Stomach (tissue), 9 donors: ENCODE results near the gene CCDC146. TPM values are rescaled to one million over a fixed set of nuclear protein-coding genes. Genes with fewer than 3 reads are reported as not detected.

Experiments
- DNase-seq, 2 donors: peaks; one replicate each; pipeline versions ENCODE4 v3.0.0 to v3.0.0-alpha.2; 2013 to 2019
- H3K27ac ChIP-seq, 5 donors: fragments of 200-600 bp in 4 of 5; sonication (generic) in 4 of 5; one replicate each; pipeline ENCODE4 v1.5.1; 2013 to 2019; ENCODE audit warnings: mild to moderate bottlenecking in 1 of 5, moderate library complexity in 1 of 5
- H3K27me3 ChIP-seq, 3 donors: fragments of 200-600 bp; sonication (generic); one replicate each; pipeline ENCODE4 v1.5.1; 2017 to 2019; ENCODE audit warnings: mixed run types in 1 of 3
- H3K36me3 ChIP-seq, 4 donors: fragments of 200-600 bp; sonication (generic); 1 replicate in 3 of 4; 2 replicates in 1 of 4; pipeline ENCODE4 v1.5.1; 2016 to 2019
- H3K4me1 ChIP-seq, 4 donors: fragments of 200-600 bp; sonication (generic); one replicate each; pipeline ENCODE4 v1.5.1; 2016 to 2019
- H3K4me3 ChIP-seq, 4 donors: fragments of 200-600 bp; sonication (generic) in 3 of 4; one replicate each; pipeline ENCODE4 v1.5.1; 2016 to 2019; ENCODE audit warnings: mild to moderate bottlenecking in 1 of 4
- H3K9me3 ChIP-seq, 4 donors: fragments of 200-600 bp; sonication (generic); one replicate each; pipeline ENCODE4 v1.5.1; 2016 to 2019
- EP300 ChIP-seq: sonication (generic); formaldehyde crosslinking; IDR thresholded peaks from one replicate; pipeline ENCODE4 v1.6.1; 2017; ENCODE audit warnings: antibody characterized with exemption
- POLR2A ChIP-seq, 4 donors: fragments of 450-650 bp; IDR thresholded peaks; one replicate each; pipeline ENCODE4 v1.6.1; 2016; ENCODE audit warnings: antibody characterized with exemption in 4 of 4, control low read depth in 2 of 4, mild to moderate bottlenecking in 1 of 4, moderate library complexity in 1 of 4
- POLR2AphosphoS5 ChIP-seq, 3 donors: sonication (generic); formaldehyde crosslinking; IDR thresholded peaks; one replicate each; pipeline ENCODE4 v1.6.1; 2016; ENCODE audit warnings: antibody characterized with exemption in 3 of 3
- WGBS, 5 donors: extraction: QIAGEN DNeasy Blood & Tissue Kit in 3 of 5; methylation state at CpG; one replicate each; pipeline versions ENCODE4 v1.1.5 to v1.1.7; 2013 to 2018; 5-methylcytosine and 5-hydroxymethylcytosine counted together
- intact Hi-C: fragments of 100-400 bp; cut with DNase I; formaldehyde crosslinking; loops from one replicate; pipeline ENCODE4 v1.15.1; 2023; ENCODE audit warnings: low total_unique reads
- polyA plus RNA-seq, 3 donors: library from polyadenylated mRNA; stranded (reverse); fragments of 200-250 nt; gene quantifications; one replicate each; pipeline ENCODE4 v1.2.3, GENCODE V29; 2013
- total RNA-seq, 5 donors: library from RNA; depleted of rRNA; stranded (reverse); fragments of >200 nt; gene quantifications; one replicate each; pipeline versions ENCODE4 v1.1.0 to v1.2.3, GENCODE V29; 2014 to 2016
- TF ChIP-seq, protein P1 (sequence below), 7 experiments: fragments of 450-650 bp in 4 of 7; fragments of 200-600 bp in 3 of 7; sonication (generic) in 3 of 7; IDR thresholded peaks; one replicate each; pipeline ENCODE4 v1.5.1; 2016 to 2019; ENCODE audit warnings: antibody characterized with exemption in 7 of 7, control low read depth in 2 of 7, mild to moderate bottlenecking in 1 of 7
- donor health status: healthy with polysubstance abuse.
- donor health status: Bipolar disorder and iron deficiency.
- donor health status: healthy.

Gene CCDC146
- total and polyA plus RNA-seq, 8 donors: 1.3 to 193 (median 26.5) TPM

DNA sequence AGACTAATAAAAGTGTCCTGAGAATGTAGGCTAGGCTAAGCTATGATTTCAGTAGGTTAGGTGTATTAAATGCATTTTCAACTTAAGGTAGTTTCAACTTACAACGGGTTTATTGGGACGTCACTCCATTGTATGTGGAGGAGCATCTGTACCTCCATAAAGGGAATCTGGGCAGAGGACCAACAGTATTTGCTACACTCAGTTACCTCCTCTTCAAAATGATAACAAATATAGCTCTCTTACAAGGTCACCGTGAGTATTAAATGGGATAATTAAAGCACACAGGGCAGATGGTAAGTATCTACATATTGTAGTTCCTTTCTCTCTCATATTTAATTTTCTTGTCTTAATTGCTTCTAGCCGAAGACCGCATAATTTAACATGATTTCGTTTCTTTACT, 136.2 kb downstream of the CCDC146 start:
- Histone ChIP-seq H3K4me1 (no peaks in the 10 kb centered on the region), H3K9me3 (no peaks in the 10 kb centered on the region), H3K27me3 (no peaks in the 10 kb centered on the region), H3K36me3 (peaks cover 0 to 23% (median 2%) of the 10 kb centered on the region in 4 donors), H3K27ac (no peak overlapping the region), H3K4me3 (no peak overlapping the region)
- intact Hi-C loops: no loop called here
- DNase-seq: no peak
- TF ChIP-seq, protein P1, sequence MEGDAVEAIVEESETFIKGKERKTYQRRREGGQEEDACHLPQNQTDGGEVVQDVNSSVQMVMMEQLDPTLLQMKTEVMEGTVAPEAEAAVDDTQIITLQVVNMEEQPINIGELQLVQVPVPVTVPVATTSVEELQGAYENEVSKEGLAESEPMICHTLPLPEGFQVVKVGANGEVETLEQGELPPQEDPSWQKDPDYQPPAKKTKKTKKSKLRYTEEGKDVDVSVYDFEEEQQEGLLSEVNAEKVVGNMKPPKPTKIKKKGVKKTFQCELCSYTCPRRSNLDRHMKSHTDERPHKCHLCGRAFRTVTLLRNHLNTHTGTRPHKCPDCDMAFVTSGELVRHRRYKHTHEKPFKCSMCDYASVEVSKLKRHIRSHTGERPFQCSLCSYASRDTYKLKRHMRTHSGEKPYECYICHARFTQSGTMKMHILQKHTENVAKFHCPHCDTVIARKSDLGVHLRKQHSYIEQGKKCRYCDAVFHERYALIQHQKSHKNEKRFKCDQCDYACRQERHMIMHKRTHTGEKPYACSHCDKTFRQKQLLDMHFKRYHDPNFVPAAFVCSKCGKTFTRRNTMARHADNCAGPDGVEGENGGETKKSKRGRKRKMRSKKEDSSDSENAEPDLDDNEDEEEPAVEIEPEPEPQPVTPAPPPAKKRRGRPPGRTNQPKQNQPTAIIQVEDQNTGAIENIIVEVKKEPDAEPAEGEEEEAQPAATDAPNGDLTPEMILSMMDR (IDR thresholded peaks at IDR 0.05): no peak
- TF ChIP-seq POLR2A (IDR thresholded peaks at IDR 0.05) (no peak), EP300 (no peak), POLR2AphosphoS5 (IDR thresholded peaks at IDR 0.05) (no peak)
- 92 to 97% (median 95%) methylated on average over 6 of the region's 6 CpGs for WGBS, 5 donors

DNA sequence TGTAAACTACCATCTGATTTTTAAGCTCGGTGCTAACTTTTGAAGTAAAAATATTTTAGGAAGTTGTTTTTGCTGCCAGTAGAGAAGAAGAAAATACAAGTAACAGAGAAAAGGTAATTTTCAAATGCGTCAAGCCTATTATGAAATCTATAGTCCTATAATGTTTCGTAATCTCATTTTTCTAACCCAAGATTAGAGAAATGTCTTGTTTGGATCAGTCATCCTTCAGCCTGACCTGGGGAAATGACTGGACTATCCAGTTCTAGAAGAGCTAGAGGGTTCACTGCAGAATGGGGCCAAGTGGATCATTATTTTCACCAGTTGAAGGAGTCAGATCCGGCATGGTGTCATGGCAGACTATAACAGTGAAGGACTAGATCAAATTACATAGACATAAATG, 139.9 kb downstream of the CCDC146 start:
- no peak for DNase-seq
- 89 to 98% (median 97%) methylated on average over 4 of the region's 4 CpGs for WGBS, 5 donors
- H3K36me3 ChIP-seq: peaks cover 0 to 22% (median 2%) of the 10 kb centered on the region in 4 donors
- H3K4me3 ChIP-seq: no peak overlapping the region
- no peak overlapping the region for H3K27ac ChIP-seq
- no peaks in the 10 kb centered on the region for H3K27me3 ChIP-seq
- TF ChIP-seq, protein P1 (IDR thresholded peaks at IDR 0.05): no peak
- TF ChIP-seq EP300 (no peak), POLR2A (IDR thresholded peaks at IDR 0.05) (no peak), POLR2AphosphoS5 (IDR thresholded peaks at IDR 0.05) (no peak)
- intact Hi-C loops: no loop called here
- H3K4me1 ChIP-seq: no peaks in the 10 kb centered on the region
- no peaks in the 10 kb centered on the region for H3K9me3 ChIP-seq

DNA sequence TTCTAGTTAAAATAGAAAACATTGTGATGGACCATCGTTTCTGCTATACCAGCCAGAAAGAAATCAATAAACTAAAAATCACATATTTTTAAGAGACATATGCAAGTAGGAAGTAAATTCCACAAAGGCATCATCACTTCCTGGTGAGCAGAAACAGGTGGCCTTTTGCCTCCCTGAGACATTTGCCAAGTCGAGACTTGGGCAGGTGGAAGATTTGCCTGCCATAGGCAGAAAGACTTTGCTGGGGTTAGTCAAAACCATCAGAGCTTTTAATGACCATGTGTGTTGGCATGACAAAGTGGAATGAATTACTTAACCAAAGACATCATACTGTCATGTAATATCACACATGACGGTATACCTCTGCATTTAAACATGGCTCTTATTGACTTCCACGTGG, 143.3 kb downstream of the CCDC146 start:
- no peak overlapping the region for H3K27ac ChIP-seq
- H3K4me3 ChIP-seq: no peak overlapping the region
- intact Hi-C loops: no loop called here
- H3K27me3 ChIP-seq: no peaks in the 10 kb centered on the region
- H3K4me1 ChIP-seq: peaks cover 0 to 8% (median 3%) of the 10 kb centered on the region in 4 donors
- no peak for DNase-seq
- TF ChIP-seq, protein P1 (IDR thresholded peaks at IDR 0.05): no peak
- no peak for TF ChIP-seq POLR2A (IDR thresholded peaks at IDR 0.05)
- TF ChIP-seq EP300: no peak
- TF ChIP-seq POLR2AphosphoS5 (IDR thresholded peaks at IDR 0.05): no peak
- peaks cover 0 to 15% (median 2%) of the 10 kb centered on the region in 4 donors for H3K36me3 ChIP-seq
- WGBS, 5 donors: 81 to 89% (median 82%) methylated on average over 4 of the region's 4 CpGs
- H3K9me3 ChIP-seq: no peaks in the 10 kb centered on the region

DNA sequence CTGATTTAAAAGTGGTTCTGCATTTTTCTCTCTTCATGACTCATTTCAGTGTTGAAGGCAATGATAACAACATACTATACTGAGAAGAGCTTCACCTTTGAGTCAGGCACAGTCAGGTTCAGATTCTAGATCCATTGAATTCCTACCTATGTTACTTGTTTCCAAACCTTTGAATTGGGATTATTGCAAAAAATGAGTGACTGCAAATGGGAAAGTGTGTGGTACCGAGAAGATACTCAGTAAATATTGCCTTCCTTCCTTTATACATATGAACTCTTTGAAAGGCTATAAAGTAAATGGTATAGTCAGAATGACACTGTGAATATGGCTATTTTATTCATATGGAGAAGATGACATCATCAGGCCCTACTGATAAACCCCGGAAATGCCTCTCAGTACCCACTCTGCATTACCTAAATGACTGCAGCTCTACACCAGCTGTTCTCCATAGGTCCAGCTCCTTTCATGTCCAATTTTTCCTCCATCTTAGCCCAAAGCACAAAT, 143.9 kb downstream of the CCDC146 start:
- WGBS, 5 donors: 80 to 90% (median 87%) methylated on average over 2 of the region's 2 CpGs
- peaks cover 0 to 15% (median 2%) of the 10 kb centered on the region in 4 donors for H3K36me3 ChIP-seq
- no peak overlapping the region for H3K27ac ChIP-seq
- intact Hi-C loops: no loop called here
- H3K4me1 ChIP-seq: peaks cover 0 to 8% (median 3%) of the 10 kb centered on the region in 4 donors
- no peak for DNase-seq
- H3K27me3 ChIP-seq: no peaks in the 10 kb centered on the region
- TF ChIP-seq EP300: no peak
- TF ChIP-seq POLR2AphosphoS5 (IDR thresholded peaks at IDR 0.05): no peak
- TF ChIP-seq POLR2A (IDR thresholded peaks at IDR 0.05): no peak
- TF ChIP-seq, protein P1 (IDR thresholded peaks at IDR 0.05): no peak
- no peaks in the 10 kb centered on the region for H3K9me3 ChIP-seq
- H3K4me3 ChIP-seq: no peak overlapping the region
